Rectal smooth muscle tissue (tissue), 1 donor: ENCODE measurements around the gene EGFR.

Experiments
- H3K27ac ChIP-seq: one replicate; pipeline ENCODE4 v1.7.0; 2013; ENCODE audit warnings: low read depth, low read length, inconsistent platforms
- H3K27me3 ChIP-seq: one replicate; pipeline ENCODE4 v1.7.0; 2013; ENCODE audit warnings: low read length; ENCODE audit not compliant: control insufficient read depth, insufficient read depth
- H3K36me3 ChIP-seq: one replicate; pipeline ENCODE4 v1.7.0; 2013; ENCODE audit warnings: low read length; ENCODE audit not compliant: control insufficient read depth, insufficient read depth
- H3K4me1 ChIP-seq: one replicate; pipeline ENCODE4 v1.7.0; 2013; ENCODE audit warnings: low read length; ENCODE audit not compliant: control insufficient read depth, insufficient read depth
- H3K4me3 ChIP-seq: one replicate; pipeline ENCODE4 v1.7.0; 2013; ENCODE audit warnings: low read length
- H3K9ac ChIP-seq: one replicate; pipeline ENCODE4 v1.7.0; 2013; ENCODE audit warnings: low read length

The EGFR gene

DNA sequence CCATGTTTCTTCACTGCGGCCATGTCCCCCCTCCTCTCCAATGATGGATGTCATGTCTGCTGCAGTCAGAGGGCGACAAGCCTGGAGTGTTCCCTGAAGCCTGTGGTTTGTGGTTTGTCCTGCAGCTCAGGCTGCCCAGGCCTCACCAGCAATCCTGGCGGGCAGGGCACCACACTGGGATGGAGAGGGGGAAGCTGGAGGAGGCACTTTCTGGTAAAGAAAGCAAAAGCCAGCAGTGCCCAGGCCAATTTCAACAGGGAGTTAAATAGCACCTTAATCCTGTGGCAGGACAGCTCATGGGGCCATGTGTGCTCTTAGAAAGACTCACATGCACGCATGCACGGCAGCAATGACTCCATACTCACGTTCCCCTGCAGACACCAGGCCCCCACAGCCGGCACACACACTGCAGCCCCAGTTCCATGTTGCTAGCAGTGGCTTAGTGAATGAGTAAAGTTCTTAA lies 158.3 kb downstream of the EGFR start:
- Histone ChIP-seq H3K4me1 (peaks cover 7% of the 10 kb centered on the region), H3K9ac (no peak overlapping the region), H3K36me3 (peaks cover 19% of the 10 kb centered on the region), H3K27me3 (no peaks in the 10 kb centered on the region), H3K4me3 (no peak overlapping the region), H3K27ac (no peak overlapping the region)

DNA sequence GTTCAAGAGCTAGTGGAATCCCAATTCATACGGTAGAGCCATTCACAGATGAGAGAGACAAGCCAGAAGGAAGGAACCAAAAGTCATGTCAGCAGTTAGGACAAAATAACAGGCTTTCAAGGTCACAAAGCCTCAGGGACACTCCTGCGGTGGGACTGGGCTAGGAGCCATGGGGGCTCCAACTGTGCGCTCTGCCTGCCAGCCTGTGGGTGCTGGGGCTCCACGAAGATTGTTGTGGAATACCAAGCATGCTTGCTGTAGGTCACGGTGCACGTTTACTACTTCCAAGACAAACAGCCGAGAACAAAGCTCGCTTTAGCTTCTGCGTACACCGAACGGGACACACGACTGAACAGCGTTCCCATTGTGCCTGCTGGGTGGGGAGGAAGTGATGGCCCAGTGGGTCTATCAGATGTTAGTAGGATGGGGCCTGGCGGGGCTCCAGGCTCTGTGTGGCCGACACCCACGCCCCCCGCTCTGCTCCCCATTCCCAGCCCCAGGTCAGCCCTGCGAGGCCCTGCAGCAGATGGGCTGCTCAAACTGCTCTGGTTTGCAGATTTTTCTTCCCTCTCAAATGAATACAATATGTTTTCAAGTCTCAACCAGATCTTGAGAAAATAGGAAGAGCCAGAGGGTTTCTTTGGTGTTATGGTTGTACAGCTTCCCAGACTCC lies 158.9 kb downstream of the EGFR start:
- Histone ChIP-seq H3K27me3 (no peaks in the 10 kb centered on the region), H3K9ac (no peak overlapping the region), H3K4me1 (peaks cover 7% of the 10 kb centered on the region), H3K36me3 (peaks cover 19% of the 10 kb centered on the region), H3K4me3 (no peak overlapping the region), H3K27ac (peak overlapping the region; percentile 7)

DNA sequence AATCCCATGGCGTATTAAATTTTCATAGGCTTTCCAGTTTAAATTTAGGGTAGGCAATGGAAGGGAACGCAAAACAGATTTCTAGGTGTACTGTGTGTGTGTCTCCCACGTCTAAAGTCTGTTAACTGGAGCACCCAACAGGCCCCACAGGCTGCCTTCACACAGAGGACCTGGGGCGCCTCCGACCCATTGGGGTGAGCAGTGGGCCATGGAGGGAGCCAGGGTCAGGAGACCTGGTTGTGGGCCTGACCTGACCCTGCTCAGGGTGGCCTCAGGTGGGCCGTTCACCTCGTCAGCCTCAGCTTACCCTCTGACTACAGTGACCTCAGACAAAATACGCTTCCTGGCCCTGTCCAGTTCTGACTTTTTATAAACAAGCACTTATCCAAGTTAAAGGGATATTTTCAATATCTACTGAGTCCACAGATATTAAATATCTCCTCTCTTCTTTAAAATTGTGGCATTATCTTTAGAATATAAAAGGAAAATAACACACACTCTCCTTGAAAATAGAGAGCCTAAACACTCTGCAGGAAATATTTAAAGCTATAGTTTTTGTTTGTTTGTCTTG lies 159.6 kb downstream of the EGFR start:
- Histone ChIP-seq H3K4me1 (peaks cover 7% of the 10 kb centered on the region), H3K9ac (no peak overlapping the region), H3K4me3 (no peak overlapping the region), H3K36me3 (peaks cover 19% of the 10 kb centered on the region), H3K27ac (no peak overlapping the region), H3K27me3 (no peaks in the 10 kb centered on the region)

DNA sequence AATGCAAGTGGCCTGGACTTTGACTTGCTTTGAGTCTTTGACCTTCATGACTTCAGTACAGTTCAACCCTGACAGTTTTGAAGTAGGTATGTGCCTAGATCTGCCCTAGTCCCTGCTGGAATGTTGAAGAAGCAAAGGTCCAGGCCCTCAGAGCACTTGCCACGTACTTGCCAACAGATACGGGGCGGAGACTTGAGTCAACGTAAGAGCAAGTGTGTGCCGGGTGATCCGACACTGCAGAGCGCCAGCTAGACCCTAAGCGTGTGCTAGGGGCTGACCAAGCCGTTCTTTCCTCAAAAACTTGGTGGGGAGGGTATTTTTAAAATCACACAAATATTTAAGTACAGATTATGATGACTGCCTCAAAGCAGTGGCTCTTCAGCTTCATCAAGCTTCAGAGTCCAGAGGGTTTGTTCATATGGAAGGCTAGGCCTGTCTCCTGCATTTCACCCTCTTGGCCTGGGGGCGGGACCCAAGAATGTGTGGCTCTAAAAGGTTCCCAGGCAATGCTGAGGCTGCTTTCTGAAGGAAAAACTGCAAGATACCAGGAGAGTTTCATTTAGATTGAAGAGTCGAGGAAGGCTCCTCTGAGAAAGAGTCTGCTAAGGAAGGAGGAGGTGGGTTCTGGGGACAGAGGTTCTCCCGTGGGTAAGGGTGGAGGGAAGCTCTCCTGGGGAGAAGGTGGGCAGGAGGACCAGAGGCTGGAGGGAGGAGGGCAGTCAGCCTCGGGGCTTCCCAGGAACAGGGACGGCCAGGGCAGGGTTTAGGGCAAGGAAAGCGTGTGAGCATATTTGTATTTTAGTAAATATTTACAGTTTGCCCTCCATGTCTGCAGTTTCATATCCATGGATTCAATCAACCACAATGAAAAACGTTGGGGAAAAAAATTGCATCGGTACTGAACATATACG lies 160.3 kb downstream of the EGFR start:
- Histone ChIP-seq H3K36me3 (peaks cover 16% of the 10 kb centered on the region), H3K9ac (no peak overlapping the region), H3K4me3 (no peak overlapping the region), H3K27me3 (no peaks in the 10 kb centered on the region), H3K4me1 (peaks cover 7% of the 10 kb centered on the region), H3K27ac (no peak overlapping the region)

GRCh38 chr7:55179931-55180682 lies 161.3 kb downstream of the EGFR start:
- Histone ChIP-seq H3K27ac (no peak overlapping the region), H3K4me1 (peaks cover 7% of the 10 kb centered on the region), H3K36me3 (peaks cover 10% of the 10 kb centered on the region), H3K9ac (no peak overlapping the region), H3K4me3 (no peak overlapping the region), H3K27me3 (no peaks in the 10 kb centered on the region)

DNA sequence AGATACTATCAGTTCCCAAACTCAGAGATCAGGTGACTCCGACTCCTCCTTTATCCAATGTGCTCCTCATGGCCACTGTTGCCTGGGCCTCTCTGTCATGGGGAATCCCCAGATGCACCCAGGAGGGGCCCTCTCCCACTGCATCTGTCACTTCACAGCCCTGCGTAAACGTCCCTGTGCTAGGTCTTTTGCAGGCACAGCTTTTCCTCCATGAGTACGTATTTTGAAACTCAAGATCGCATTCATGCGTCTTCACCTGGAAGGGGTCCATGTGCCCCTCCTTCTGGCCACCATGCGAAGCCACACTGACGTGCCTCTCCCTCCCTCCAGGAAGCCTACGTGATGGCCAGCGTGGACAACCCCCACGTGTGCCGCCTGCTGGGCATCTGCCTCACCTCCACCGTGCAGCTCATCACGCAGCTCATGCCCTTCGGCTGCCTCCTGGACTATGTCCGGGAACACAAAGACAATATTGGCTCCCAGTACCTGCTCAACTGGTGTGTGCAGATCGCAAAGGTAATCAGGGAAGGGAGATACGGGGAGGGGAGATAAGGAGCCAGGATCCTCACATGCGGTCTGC lies 162.2 kb downstream of the EGFR start:
- Histone ChIP-seq H3K4me3 (no peak overlapping the region), H3K36me3 (peaks cover 9% of the 10 kb centered on the region), H3K9ac (no peak overlapping the region), H3K27me3 (no peaks in the 10 kb centered on the region), H3K27ac (no peak overlapping the region), H3K4me1 (peaks cover 7% of the 10 kb centered on the region)

- peaks cover 12% of the 10 kb centered on the region for H3K36me3 ChIP-seq
These were observed 162.9 kb downstream of the EGFR start for GRCh38 chr7:55181762-55182161.

GRCh38 chr7:55183897-55184296 lies 165.1 kb downstream of the EGFR start:
- H3K36me3 ChIP-seq = peaks cover 7% of the 10 kb centered on the region

More at GRCh38 chr7:55181762-55182161, 162.9 kb downstream of the EGFR start:
- Histone ChIP-seq H3K27ac (no peak overlapping the region), H3K27me3 (no peaks in the 10 kb centered on the region), H3K9ac (no peak overlapping the region), H3K4me3 (no peak overlapping the region), H3K4me1 (peaks cover 7% of the 10 kb centered on the region)

GRCh38 chr7:55185321-55185802 lies 166.5 kb downstream of the EGFR start:
- no peaks in the 10 kb centered on the region for H3K27me3 ChIP-seq
- H3K36me3 ChIP-seq = peaks cover 5% of the 10 kb centered on the region
- no peak overlapping the region for H3K9ac ChIP-seq
- H3K4me3 ChIP-seq = no peak overlapping the region
- peaks cover 3% of the 10 kb centered on the region for H3K4me1 ChIP-seq
- H3K27ac ChIP-seq = no peak overlapping the region

More at GRCh38 chr7:55183897-55184296, 165.1 kb downstream of the EGFR start:
- Histone ChIP-seq H3K27ac (no peak overlapping the region), H3K27me3 (no peaks in the 10 kb centered on the region), H3K9ac (no peak overlapping the region), H3K4me1 (peaks cover 4% of the 10 kb centered on the region), H3K4me3 (no peak overlapping the region)

GRCh38 chr7:55185941-55186609 lies 167.3 kb downstream of the EGFR start:
- Histone ChIP-seq H3K4me1 (peaks cover 3% of the 10 kb centered on the region), H3K4me3 (no peak overlapping the region), H3K27me3 (no peaks in the 10 kb centered on the region), H3K27ac (no peak overlapping the region), H3K36me3 (peaks cover 5% of the 10 kb centered on the region), H3K9ac (no peak overlapping the region)

- H3K4me1 ChIP-seq = peaks cover 3% of the 10 kb centered on the region
- H3K27ac ChIP-seq = no peak overlapping the region
- peaks cover 9% of the 10 kb centered on the region for H3K36me3 ChIP-seq
These were observed 169.1 kb downstream of the EGFR start for GRCh38 chr7:55187701-55188491.

More at GRCh38 chr7:55187701-55188491, 169.1 kb downstream of the EGFR start:
- no peak overlapping the region for H3K9ac ChIP-seq
- no peak overlapping the region for H3K4me3 ChIP-seq
- H3K27me3 ChIP-seq = no peaks in the 10 kb centered on the region
